Gastrocnemius medialis (tissue), 4 donors: ENCODE results near the gene KLHDC10. TPM values are rescaled to one million over a fixed set of nuclear protein-coding genes. Genes with fewer than 3 reads are reported as not detected.

Source experiments
- ATAC-seq, 2 donors: fragments of 150-250 bp; one replicate each; pipeline ENCODE4 v1.9.1; 2016
- DNase-seq, 2 donors: peaks; one replicate each; pipeline ENCODE4 v3.0.0-alpha.2; 2019
- H3K27ac ChIP-seq, 4 donors: fragments of 200-600 bp; sonication (generic); 1 replicate in 1 of 4; 2 replicates in 3 of 4; pipeline ENCODE4 v1.5.1; 2016 to 2018; ENCODE audit warnings: mild to moderate bottlenecking in 2 of 4, moderate library complexity in 1 of 4
- H3K27me3 ChIP-seq, 3 donors: fragments of 200-600 bp; sonication (generic) in 2 of 3; 1 replicate in 1 of 3; 2 replicates in 2 of 3; pipeline versions ENCODE4 v1.5.1 to v1.6.0; 2016 to 2019; ENCODE audit warnings: mild to moderate bottlenecking in 1 of 3, moderate library complexity in 1 of 3
- H3K36me3 ChIP-seq, 2 donors: fragments of 200-600 bp; sonication (generic) in 1 of 2; one replicate each; pipeline ENCODE4 v1.5.1; 2017 to 2018
- H3K4me1 ChIP-seq, 2 donors: fragments of 200-600 bp; sonication (generic) in 1 of 2; one replicate each; pipeline ENCODE4 v1.5.1; 2016 to 2017; ENCODE audit warnings: mild to moderate bottlenecking in 2 of 2
- H3K4me3 ChIP-seq, 4 donors: fragments of 200-600 bp; sonication (generic) in 3 of 4; 1 replicate in 1 of 4; 2 replicates in 3 of 4; pipeline ENCODE4 v1.5.1; 2016 to 2019; ENCODE audit warnings: mild to moderate bottlenecking in 2 of 4
- H3K9me3 ChIP-seq, 3 donors: fragments of 200-600 bp; sonication (generic) in 2 of 3; 1 replicate in 1 of 3; 2 replicates in 2 of 3; pipeline ENCODE4 v1.5.1; 2016 to 2019
- POLR2A ChIP-seq, 2 donors: fragments of 450-650 bp; IDR thresholded peaks; one replicate each; pipeline ENCODE4 v1.6.1; 2017; ENCODE audit warnings: antibody characterized with exemption in 2 of 2, mild to moderate bottlenecking in 2 of 2, moderate library complexity in 2 of 2
- in situ Hi-C, 4 donors: fragments of 200-750 bp; cut with MboI; loops; one replicate each; pipeline versions ENCODE4 v1.15.0 to v1.8.0; 2017; ENCODE audit warnings: low sequenced_read_pairs in 4 of 4
- intact Hi-C: fragments of 100-400 bp; cut with DNase I; formaldehyde crosslinking; loops from one replicate; pipeline ENCODE4 v1.15.1; 2023; ENCODE audit warnings: low total_unique reads
- total RNA-seq, 4 donors: library from RNA; depleted of rRNA; stranded (reverse); fragments of >200 nt; gene quantifications; one replicate each; pipeline versions ENCODE4 v1.1.0 to v1.2.3, GENCODE V29; 2016
- TF ChIP-seq, protein P1 (sequence below), 5 experiments: fragments of 450-650 bp in 3 of 5; fragments of 200-600 bp in 2 of 5; sonication (generic) in 2 of 5; IDR thresholded peaks in 4 of 5; conservative IDR thresholded peaks in 1 of 5; 1 replicate in 4 of 5; 2 replicates in 1 of 5; pipeline ENCODE4 v1.5.1; 2016 to 2019; ENCODE audit warnings: antibody characterized with exemption in 5 of 5, mild to moderate bottlenecking in 3 of 5, moderate library complexity in 3 of 5

KLHDC10 gene
- total RNA-seq, 4 donors from 2014 or later = 27.6 to 46.0 (median 34.5) TPM

- Histone ChIP-seq H3K27me3 (no peaks in the 10 kb centered on the region), H3K27ac (peak overlapping the region in 3 of 4 donors; percentile 23 to 52 (median 50)), H3K4me1 (no peaks in the 10 kb centered on the region), H3K36me3 (no peaks in the 10 kb centered on the region), H3K9me3 (no peaks in the 10 kb centered on the region), H3K4me3 (peak overlapping the region in 3 of 4 donors; percentile 41 to 51 (median 49))
- TF ChIP-seq, protein P1, sequence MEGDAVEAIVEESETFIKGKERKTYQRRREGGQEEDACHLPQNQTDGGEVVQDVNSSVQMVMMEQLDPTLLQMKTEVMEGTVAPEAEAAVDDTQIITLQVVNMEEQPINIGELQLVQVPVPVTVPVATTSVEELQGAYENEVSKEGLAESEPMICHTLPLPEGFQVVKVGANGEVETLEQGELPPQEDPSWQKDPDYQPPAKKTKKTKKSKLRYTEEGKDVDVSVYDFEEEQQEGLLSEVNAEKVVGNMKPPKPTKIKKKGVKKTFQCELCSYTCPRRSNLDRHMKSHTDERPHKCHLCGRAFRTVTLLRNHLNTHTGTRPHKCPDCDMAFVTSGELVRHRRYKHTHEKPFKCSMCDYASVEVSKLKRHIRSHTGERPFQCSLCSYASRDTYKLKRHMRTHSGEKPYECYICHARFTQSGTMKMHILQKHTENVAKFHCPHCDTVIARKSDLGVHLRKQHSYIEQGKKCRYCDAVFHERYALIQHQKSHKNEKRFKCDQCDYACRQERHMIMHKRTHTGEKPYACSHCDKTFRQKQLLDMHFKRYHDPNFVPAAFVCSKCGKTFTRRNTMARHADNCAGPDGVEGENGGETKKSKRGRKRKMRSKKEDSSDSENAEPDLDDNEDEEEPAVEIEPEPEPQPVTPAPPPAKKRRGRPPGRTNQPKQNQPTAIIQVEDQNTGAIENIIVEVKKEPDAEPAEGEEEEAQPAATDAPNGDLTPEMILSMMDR (IDR thresholded peaks at IDR 0.05 in 4 of 5, conservative IDR thresholded peaks at IDR 0.05 in 1 of 5) = no peak
- TF ChIP-seq POLR2A (IDR thresholded peaks at IDR 0.05) = no peak
- in situ Hi-C loops (no loop called here), intact Hi-C loops (no loop called here)
- DNase-seq (no peak), ATAC-seq (peak in 1 of 2 donors; percentile 19)
Measured at GRCh38 chr7:130141884-130142653, 71.7 kb downstream of the KLHDC10 start.

DNA sequence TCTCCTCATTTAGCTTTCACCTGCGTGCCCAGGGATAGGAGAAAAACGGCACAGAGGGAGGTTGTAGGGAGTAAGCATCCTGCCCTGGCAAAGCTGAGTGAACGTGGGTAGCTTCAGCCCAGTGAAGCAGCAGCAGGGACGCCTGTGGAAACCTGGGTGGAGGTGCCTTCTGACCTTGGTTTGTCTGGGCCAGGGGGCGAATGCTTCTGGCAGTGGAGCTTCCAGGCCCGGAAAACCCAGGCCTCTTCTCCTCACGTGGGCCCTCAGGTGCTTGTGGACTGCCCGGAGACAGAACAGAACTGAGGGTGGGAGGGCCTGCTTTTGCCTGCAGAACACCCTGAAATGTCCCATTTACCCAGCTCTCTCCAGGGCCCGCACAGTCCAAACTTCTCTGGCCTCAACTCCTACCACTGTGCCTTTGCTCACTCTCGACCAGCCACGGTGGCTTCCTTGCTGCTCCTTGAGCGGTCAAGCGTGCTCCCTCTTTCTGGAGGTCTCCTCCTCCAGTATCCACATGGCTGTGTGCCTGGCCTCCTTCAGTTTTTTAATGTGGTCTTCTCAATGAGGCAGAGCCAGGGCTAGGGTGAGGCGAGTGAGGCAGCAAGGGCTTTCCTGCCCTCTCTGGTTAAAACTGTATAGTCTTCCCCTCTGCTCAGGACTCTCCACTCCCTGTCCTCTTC is 72.5 kb downstream of the KLHDC10 start:
- Histone ChIP-seq H3K9me3 (no peaks in the 10 kb centered on the region), H3K27me3 (no peaks in the 10 kb centered on the region), H3K4me3 (no peak overlapping the region), H3K27ac (no peak overlapping the region), H3K4me1 (no peaks in the 10 kb centered on the region), H3K36me3 (no peaks in the 10 kb centered on the region)
- in situ Hi-C loops (no loop called here), intact Hi-C loops (no loop called here)
- no peak for DNase-seq
- ATAC-seq = no peak
- no peak for TF ChIP-seq POLR2A (IDR thresholded peaks at IDR 0.05)
- TF ChIP-seq, protein P1 (IDR thresholded peaks at IDR 0.05 in 4 of 5, conservative IDR thresholded peaks at IDR 0.05 in 1 of 5) = no peak

GRCh38 chr7:130143334-130143732 is 73.0 kb downstream of the KLHDC10 start:
- DNase-seq = no peak
- Histone ChIP-seq H3K4me1 (no peaks in the 10 kb centered on the region), H3K9me3 (no peaks in the 10 kb centered on the region), H3K27ac (no peak overlapping the region), H3K36me3 (no peaks in the 10 kb centered on the region), H3K4me3 (no peak overlapping the region), H3K27me3 (no peaks in the 10 kb centered on the region)
- in situ Hi-C loops = no loop called here
- intact Hi-C loops = no loop called here
- TF ChIP-seq, protein P1 (IDR thresholded peaks at IDR 0.05 in 4 of 5, conservative IDR thresholded peaks at IDR 0.05 in 1 of 5) = no peak
- no peak for TF ChIP-seq POLR2A (IDR thresholded peaks at IDR 0.05)
- no peak for ATAC-seq

- H3K4me3 ChIP-seq = no peak overlapping the region
- TF ChIP-seq, protein P1 (IDR thresholded peaks at IDR 0.05 in 4 of 5, conservative IDR thresholded peaks at IDR 0.05 in 1 of 5) = no peak
- no peak for TF ChIP-seq POLR2A (IDR thresholded peaks at IDR 0.05)
- no peak for DNase-seq
- in situ Hi-C loops (no loop called here), intact Hi-C loops (no loop called here)
- H3K36me3 ChIP-seq = no peaks in the 10 kb centered on the region
- no peaks in the 10 kb centered on the region for H3K27me3 ChIP-seq
- ATAC-seq = no peak
- no peaks in the 10 kb centered on the region for H3K9me3 ChIP-seq
- H3K27ac ChIP-seq = no peak overlapping the region
- no peaks in the 10 kb centered on the region for H3K4me1 ChIP-seq
Measured at GRCh38 chr7:130143986-130144311, 73.6 kb downstream of the KLHDC10 start.
